DOHH2 (cell line): ENCODE measurements around the gene CD34.

Experiments used
- H3F3A ChIP-seq: fragments of 200-600 bp; sonication (generic), shearing (Covaris generic); 2 replicates; pipeline ENCODE4 v1.6.0; 2016; ENCODE audit warnings: antibody characterized with exemption, mild to moderate bottlenecking; ENCODE audit not compliant: control insufficient read depth, insufficient read depth
- H3K27ac ChIP-seq: fragments of 200-600 bp; sonication (generic); 2 replicates; pipeline ENCODE4 v1.5.1; 2014; ENCODE audit warnings: low read depth, mild to moderate bottlenecking, low read length, moderate library complexity
- H3K27me3 ChIP-seq: fragments of 200-600 bp; sonication (generic); 2 replicates; pipeline ENCODE4 v1.6.1; 2014; ENCODE audit warnings: mild to moderate bottlenecking, low read length, mixed read lengths; ENCODE audit not compliant: control insufficient read depth
- H3K36me3 ChIP-seq: fragments of 200-600 bp; sonication (generic); 2 replicates; pipeline ENCODE4 v1.6.1; 2014; ENCODE audit warnings: mild to moderate bottlenecking, low read length, moderate library complexity, mixed read lengths; ENCODE audit not compliant: control insufficient read depth
- H3K4me1 ChIP-seq: fragments of 200-600 bp; sonication (generic); 2 replicates; pipeline ENCODE4 v1.6.1; 2014; ENCODE audit warnings: mild to moderate bottlenecking, low read length, mixed read lengths; ENCODE audit not compliant: control insufficient read depth
- H3K4me2 ChIP-seq: fragments of 200-600 bp; sonication (generic); 2 replicates; pipeline ENCODE4 v1.6.0; 2014; ENCODE audit warnings: mild to moderate bottlenecking, low read length, moderate library complexity
- H3K4me3 ChIP-seq: fragments of 200-600 bp; sonication (generic); 2 replicates; pipeline ENCODE4 v1.5.1; 2014; ENCODE audit warnings: mild to moderate bottlenecking, low read length, mixed read lengths
- H3K79me2 ChIP-seq: fragments of 200-600 bp; sonication (generic); 2 replicates; pipeline ENCODE4 v1.6.1; 2014; ENCODE audit warnings: mild to moderate bottlenecking, low read length, mixed read lengths; ENCODE audit not compliant: control insufficient read depth
- H3K9me2 ChIP-seq: fragments of 200-600 bp; sonication (generic); replicated peaks from 2 replicates; pipeline ENCODE4 v1.6.1; 2014; ENCODE audit warnings: mild to moderate bottlenecking, low read length, mixed read lengths; ENCODE audit not compliant: control insufficient read depth
- H3K9me3 ChIP-seq: fragments of 200-600 bp; sonication (generic); 2 replicates; pipeline ENCODE4 v1.6.1; 2014; ENCODE audit warnings: antibody characterized with exemption, low read length, mixed read lengths; ENCODE audit not compliant: control insufficient read depth, insufficient read depth
- H4K20me1 ChIP-seq: fragments of 200-600 bp; sonication (generic); 2 replicates; pipeline ENCODE4 v1.6.0; 2014; ENCODE audit warnings: low read depth, mild to moderate bottlenecking, antibody characterized with exemption, low read length, moderate library complexity; ENCODE audit not compliant: control insufficient read depth, insufficient read depth
- CTCF ChIP-seq: fragments of 200-600 bp; sonication (generic); IDR thresholded peaks from one replicate; pipeline ENCODE4 v1.5.1; 2014; ENCODE audit warnings: antibody characterized with exemption, mild to moderate bottlenecking, low read depth, low read length; ENCODE audit not compliant: poor library complexity, severe bottlenecking
- EZH2phosphoT487 ChIP-seq: fragments of 200-600 bp; sonication (generic); IDR thresholded peaks from 2 replicates; pipeline ENCODE4 v1.6.1; 2017; ENCODE audit warnings: borderline replicate concordance, mild to moderate bottlenecking, antibody characterized with exemption, low read length, moderate library complexity, mixed read lengths

Gene CD34

GRCh38 chr1:207950750-207951149 is 39.8 kb upstream of the CD34 start:
- H3K27me3 ChIP-seq, result peaks cover 8% of the 10 kb centered on the region; the same call in 1 of the 2 replicates
- no peak overlapping the region for H3K4me2 ChIP-seq
- no peak overlapping the region for H3K4me3 ChIP-seq
- peaks cover 21% of the 10 kb centered on the region for H3K4me1 ChIP-seq
- no peak overlapping the region for H3K27ac ChIP-seq
- no peaks in the 10 kb centered on the region for H3K9me3 ChIP-seq
- H3F3A ChIP-seq, result no peaks in the 10 kb centered on the region
- no peaks in the 10 kb centered on the region for H4K20me1 ChIP-seq
- H3K36me3 ChIP-seq, result no peaks in the 10 kb centered on the region
- H3K79me2 ChIP-seq, result no peaks in the 10 kb centered on the region
- TF ChIP-seq EZH2phosphoT487 (no peak), CTCF (no peak)
- H3K9me2 ChIP-seq, result no peaks in the 10 kb centered on the region

DNA sequence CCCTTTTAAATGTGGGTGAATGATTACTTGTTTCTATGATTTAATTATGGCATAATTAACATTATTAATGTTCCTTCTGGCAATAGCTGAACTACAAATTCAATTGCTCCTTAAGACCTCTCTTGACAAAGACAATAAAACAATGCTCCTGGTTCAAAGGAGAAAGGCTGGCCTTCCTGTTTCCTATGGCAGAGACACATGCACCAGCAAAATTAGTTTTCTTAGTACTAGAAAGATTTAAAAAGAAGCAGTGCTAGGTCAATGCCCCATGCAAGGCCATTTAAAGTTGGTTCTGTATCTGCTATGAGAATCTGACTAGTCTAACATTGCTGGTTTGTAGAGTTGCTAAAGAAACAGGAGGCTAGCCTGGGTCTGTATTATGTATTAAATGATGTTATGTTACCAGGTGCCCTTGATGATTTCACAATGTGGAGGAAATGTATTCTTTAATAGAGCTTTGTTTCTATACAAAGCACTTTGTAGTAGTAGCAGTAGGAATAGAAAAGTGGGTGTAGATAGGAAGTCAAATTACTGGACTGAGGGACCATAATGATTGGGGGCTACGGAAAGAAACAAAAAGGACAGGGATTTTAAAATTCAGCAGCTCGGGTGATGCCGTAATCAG is 38.8 kb upstream of the CD34 start:
- Histone ChIP-seq H3K9me3 (no peaks in the 10 kb centered on the region), H3K27me3 (peaks cover 8% of the 10 kb centered on the region; the same call in 1 of the 2 replicates), H3K27ac (no peak overlapping the region), H3K9me2 (no peaks in the 10 kb centered on the region), H3K79me2 (no peaks in the 10 kb centered on the region), H4K20me1 (no peaks in the 10 kb centered on the region), H3K36me3 (no peaks in the 10 kb centered on the region), H3F3A (no peaks in the 10 kb centered on the region), H3K4me1 (peaks cover 10% of the 10 kb centered on the region), H3K4me3 (no peak overlapping the region), H3K4me2 (no peak overlapping the region)
- TF ChIP-seq CTCF (no peak), EZH2phosphoT487 (no peak)

DNA sequence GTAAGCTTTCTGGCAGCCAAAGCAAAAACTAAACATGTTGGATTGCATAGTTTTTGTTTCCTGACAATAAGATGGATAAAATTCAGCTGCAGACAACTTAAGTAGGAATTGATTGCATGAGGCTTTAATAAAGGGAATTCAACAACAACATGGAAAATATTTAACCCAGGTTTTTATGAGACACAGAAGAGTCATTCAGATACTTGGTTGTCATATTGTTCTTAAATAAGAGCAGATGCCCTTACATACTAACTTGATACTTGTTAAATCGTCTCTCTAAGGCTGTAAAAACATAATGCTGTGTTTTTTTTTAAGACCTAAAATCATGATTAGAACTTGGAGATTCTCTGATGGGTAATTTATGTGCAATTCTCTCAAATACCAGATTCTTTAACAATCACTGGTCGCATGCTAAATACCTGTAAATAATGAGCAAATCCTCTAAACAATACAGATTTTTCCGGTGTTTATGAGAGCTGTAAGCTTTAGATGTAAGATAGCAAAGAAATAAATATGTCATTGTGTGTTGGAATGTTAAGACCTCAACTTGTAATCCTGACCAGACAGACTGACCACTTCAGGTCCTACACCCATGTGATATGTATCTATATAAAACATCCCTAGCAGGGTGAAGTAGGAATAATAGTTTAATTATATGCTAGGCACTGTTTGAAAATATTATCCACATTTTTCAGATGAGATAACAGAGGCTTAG is 37.8 kb upstream of the CD34 start:
- H3K79me2 ChIP-seq, result no peaks in the 10 kb centered on the region
- no peak overlapping the region for H3K27ac ChIP-seq
- H3K36me3 ChIP-seq, result no peaks in the 10 kb centered on the region
- H3K4me1 ChIP-seq, result peaks cover under 1% of the 10 kb centered on the region
- no peak for TF ChIP-seq CTCF
- no peak for TF ChIP-seq EZH2phosphoT487
- H3K9me2 ChIP-seq, result no peaks in the 10 kb centered on the region
- peaks cover 8% of the 10 kb centered on the region; the same call in 1 of the 2 replicates for H3K27me3 ChIP-seq
- no peak overlapping the region for H3K4me2 ChIP-seq
- H3K9me3 ChIP-seq, result no peaks in the 10 kb centered on the region
- H3F3A ChIP-seq, result no peaks in the 10 kb centered on the region
- H3K4me3 ChIP-seq, result no peak overlapping the region
- H4K20me1 ChIP-seq, result no peaks in the 10 kb centered on the region
